ENCODE data around the gene KCNAB2.

DNA sequence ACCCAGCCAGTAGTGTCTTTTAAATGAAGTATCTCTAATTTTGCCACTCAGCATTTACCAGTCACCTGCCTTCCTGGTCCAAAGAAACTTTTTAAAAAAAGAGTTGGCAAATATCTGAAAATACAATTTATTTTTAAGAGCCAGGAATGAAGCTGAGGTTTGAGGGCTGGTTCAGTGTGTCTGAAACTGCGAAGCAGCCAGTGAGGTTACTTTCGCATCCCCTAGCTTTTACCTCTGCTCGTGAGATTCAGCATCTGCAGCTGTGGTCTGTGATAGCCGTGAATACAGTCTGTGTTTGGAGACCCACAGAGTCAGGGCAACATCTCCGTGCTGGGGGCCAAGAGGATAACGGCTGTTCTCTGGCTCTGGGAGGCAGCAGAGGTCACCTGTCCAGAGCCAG, 21.3 kb upstream of the KCNAB2 start:
- no peak for TF ChIP-seq ZNF8 (CRISPR knock-in tag; IDR thresholded peaks at IDR 0.05)
- no peak for TF ChIP-seq TOX (CRISPR knock-in tag; IDR thresholded peaks at IDR 0.05; ENCODE audit: borderline replicate concordance)
- TF ChIP-seq ZFP3 (CRISPR knock-in tag; IDR thresholded peaks at IDR 0.05) = no peak
- no peak for TF ChIP-seq SNAI2 (CRISPR knock-in tag; IDR thresholded peaks at IDR 0.05)
- TF ChIP-seq ZFP30 (CRISPR knock-in tag; IDR thresholded peaks at IDR 0.05) = no peak
- TF ChIP-seq ARNTL (CRISPR knock-in tag; IDR thresholded peaks at IDR 0.05; ENCODE audit: borderline replicate concordance, low read depth) = no peak
- TF ChIP-seq, protein P1, sequence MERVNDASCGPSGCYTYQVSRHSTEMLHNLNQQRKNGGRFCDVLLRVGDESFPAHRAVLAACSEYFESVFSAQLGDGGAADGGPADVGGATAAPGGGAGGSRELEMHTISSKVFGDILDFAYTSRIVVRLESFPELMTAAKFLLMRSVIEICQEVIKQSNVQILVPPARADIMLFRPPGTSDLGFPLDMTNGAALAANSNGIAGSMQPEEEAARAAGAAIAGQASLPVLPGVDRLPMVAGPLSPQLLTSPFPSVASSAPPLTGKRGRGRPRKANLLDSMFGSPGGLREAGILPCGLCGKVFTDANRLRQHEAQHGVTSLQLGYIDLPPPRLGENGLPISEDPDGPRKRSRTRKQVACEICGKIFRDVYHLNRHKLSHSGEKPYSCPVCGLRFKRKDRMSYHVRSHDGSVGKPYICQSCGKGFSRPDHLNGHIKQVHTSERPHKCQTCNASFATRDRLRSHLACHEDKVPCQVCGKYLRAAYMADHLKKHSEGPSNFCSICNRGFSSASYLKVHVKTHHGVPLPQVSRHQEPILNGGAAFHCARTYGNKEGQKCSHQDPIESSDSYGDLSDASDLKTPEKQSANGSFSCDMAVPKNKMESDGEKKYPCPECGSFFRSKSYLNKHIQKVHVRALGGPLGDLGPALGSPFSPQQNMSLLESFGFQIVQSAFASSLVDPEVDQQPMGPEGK (CRISPR knock-in tag; IDR thresholded peaks at IDR 0.05; ENCODE audit: borderline replicate concordance) = no peak
- TF ChIP-seq ZC3H10 (CRISPR knock-in tag; IDR thresholded peaks at IDR 0.05) = no peak
- TF ChIP-seq ESRRG (CRISPR knock-in tag; IDR thresholded peaks at IDR 0.05) = no peak
- TF ChIP-seq BACH2 (CRISPR knock-in tag; IDR thresholded peaks at IDR 0.05; ENCODE audit: borderline replicate concordance) = no peak
- no peak for TF ChIP-seq CSDC2 (CRISPR knock-in tag; IDR thresholded peaks at IDR 0.05)
- TF ChIP-seq GLIS3 (CRISPR knock-in tag; IDR thresholded peaks at IDR 0.05) = no peak
- TF ChIP-seq, protein P2, sequence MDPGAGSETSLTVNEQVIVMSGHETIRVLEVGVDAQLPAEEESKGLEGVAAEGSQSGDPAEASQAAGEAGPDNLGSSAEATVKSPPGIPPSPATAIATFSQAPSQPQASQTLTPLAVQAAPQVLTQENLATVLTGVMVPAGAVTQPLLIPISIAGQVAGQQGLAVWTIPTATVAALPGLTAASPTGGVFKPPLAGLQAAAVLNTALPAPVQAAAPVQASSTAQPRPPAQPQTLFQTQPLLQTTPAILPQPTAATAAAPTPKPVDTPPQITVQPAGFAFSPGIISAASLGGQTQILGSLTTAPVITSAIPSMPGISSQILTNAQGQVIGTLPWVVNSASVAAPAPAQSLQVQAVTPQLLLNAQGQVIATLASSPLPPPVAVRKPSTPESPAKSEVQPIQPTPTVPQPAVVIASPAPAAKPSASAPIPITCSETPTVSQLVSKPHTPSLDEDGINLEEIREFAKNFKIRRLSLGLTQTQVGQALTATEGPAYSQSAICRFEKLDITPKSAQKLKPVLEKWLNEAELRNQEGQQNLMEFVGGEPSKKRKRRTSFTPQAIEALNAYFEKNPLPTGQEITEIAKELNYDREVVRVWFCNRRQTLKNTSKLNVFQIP (CRISPR knock-in tag; IDR thresholded peaks at IDR 0.05; ENCODE audit: borderline replicate concordance, low read depth) = no peak
- TF ChIP-seq TCF4 (CRISPR knock-in tag; IDR thresholded peaks at IDR 0.05; ENCODE audit: borderline replicate concordance) = no peak

Data from SK-N-SH treated with all-trans-retinoic acid at 6 μM for 48 hours (cell line).